ENCODE data around the gene FCSK.
"Not testable (repeated sequence)": the region's sequence is repeated elsewhere in the genome, so short reads cannot be mapped to it uniquely, and the experiment has no call there.

Gene FCSK

GRCh38 chr16:70454222-70455034 lies at the start of gene FCSK:
Gene FCSK (plus strand): TSS chr16:70454595. CDS start chr16:70463191, 8,596 bp downstream.
- ChIA-PET POLR2A (interaction anchor here (0.6 to 0.8 kb wide), 5 partner anchors 15 to 692 kb away, joined by 3 to 4 read pairs (median 3); partner anchors contain the start of gene WWP2), CTCF (interaction anchor here (0.8 to 4.5 kb wide), 12 partner anchors 15 to 85 kb away, joined by 3 to 23 read pairs (median 4); partner anchors contain the start of gene ST3GAL2)
- peak; percentile 23 for TF ChIP-seq CTCF (IDR thresholded peaks at IDR 0.05; ENCODE audit: control extremely low read depth, extremely low read depth, low read depth, missing control alignments)
- DNase-seq (ENCODE audit: extremely low spot score), result peak; percentile 87

GRCh38 chr16:70406104-70406503 lies 48.3 kb upstream of the FCSK start:
- POLR2A ChIA-PET; DNase-seq (ENCODE audit: extremely low spot score): not testable (repeated sequence)
- CTCF ChIA-PET, result interaction anchor here (1.0 to 2.3 kb wide), 4 partner anchors 10 to 22 kb away, joined by 3 to 5 read pairs (median 4); no protein-coding TSS in a partner anchor

GRCh38 chr16:70407811-70408274 lies 46.6 kb upstream of the FCSK start:
- CTCF ChIA-PET, result interaction anchor here (0.8 to 3.6 kb wide), 8 partner anchors 10 to 27 kb away, joined by 3 to 17 read pairs (median 5); no protein-coding TSS in a partner anchor
- DNase-seq (ENCODE audit: extremely low spot score), result peak; percentile 66
- TF ChIP-seq CTCF (IDR thresholded peaks at IDR 0.05; ENCODE audit: control extremely low read depth, extremely low read depth, low read depth, missing control alignments), result no peak
- POLR2A ChIA-PET, result interaction anchor here (1.2 kb wide), 2 partner anchors 23 to 27 kb away, joined by 3 to 4 read pairs; no protein-coding TSS in a partner anchor

GRCh38 chr16:70410734-70411133 lies 43.7 kb upstream of the FCSK start:
- POLR2A ChIA-PET, result no interaction called here
- CTCF ChIA-PET, result interaction anchor here (1.0 to 3.6 kb wide), 4 partner anchors 7 to 29 kb away, joined by 3 to 17 read pairs (median 4); no protein-coding TSS in a partner anchor
- no peak for TF ChIP-seq CTCF (IDR thresholded peaks at IDR 0.05; ENCODE audit: control extremely low read depth, extremely low read depth, low read depth, missing control alignments)
- DNase-seq (ENCODE audit: extremely low spot score), result no peak

- ChIA-PET POLR2A (no interaction called here), CTCF (interaction anchor here (1.2 to 2.3 kb wide), 4 partner anchors 12 to 43 kb away, joined by 3 to 9 read pairs (median 4); partner anchors contain the start of gene FCSK)
- DNase-seq (ENCODE audit: extremely low spot score), result no peak
- no peak for TF ChIP-seq CTCF (IDR thresholded peaks at IDR 0.05; ENCODE audit: control extremely low read depth, extremely low read depth, low read depth, missing control alignments)
These were observed 42.0 kb upstream of the FCSK start for GRCh38 chr16:70412385-70412784.

GRCh38 chr16:70413572-70413971 lies 40.8 kb upstream of the FCSK start:
- DNase-seq (ENCODE audit: extremely low spot score), result not testable (repeated sequence)
- CTCF ChIA-PET, result interaction anchor here (0.9 to 2.3 kb wide), 2 partner anchors 9 to 19 kb away, joined by 3 to 9 read pairs; no protein-coding TSS in a partner anchor
- POLR2A ChIA-PET, result interaction anchor here (0.5 kb wide), 1 partner anchor 14 kb away, joined by 5 read pairs; no protein-coding TSS in a partner anchor

GRCh38 chr16:70416748-70417616 lies 37.4 kb upstream of the FCSK start:
- TF ChIP-seq CTCF (IDR thresholded peaks at IDR 0.05; ENCODE audit: control extremely low read depth, extremely low read depth, low read depth, missing control alignments), result no peak
- POLR2A ChIA-PET, result interaction anchor here (0.5 to 1.3 kb wide), 3 partner anchors 11 to 1036 kb away, joined by 5 to 6 read pairs (median 6); no protein-coding TSS in a partner anchor
- CTCF ChIA-PET, result interaction anchor here (1.0 to 3.7 kb wide), 5 partner anchors 8 to 16 kb away, joined by 3 to 17 read pairs (median 5); no protein-coding TSS in a partner anchor
- DNase-seq (ENCODE audit: extremely low spot score), result peak; percentile 78
